Measurements from ENCODE around the gene EXOC6B.

GRCh38 chr2:72143441-72144273, 682.2 kb downstream of the EXOC6B start:
- TF ChIP-seq ZNF565 (CRISPR knock-in tag; conservative IDR thresholded peaks at IDR 0.05; ENCODE audit: low read depth) (no peak), GLIS3 (CRISPR knock-in tag; IDR thresholded peaks at IDR 0.05) (no peak), ZC3H10 (CRISPR knock-in tag; IDR thresholded peaks at IDR 0.05) (no peak), ZFP30 (CRISPR knock-in tag; IDR thresholded peaks at IDR 0.05) (no peak), BACH2 (CRISPR knock-in tag; IDR thresholded peaks at IDR 0.05; ENCODE audit: borderline replicate concordance) (no peak), PPARA (CRISPR knock-in tag; IDR thresholded peaks at IDR 0.05; ENCODE audit: borderline replicate concordance) (no peak), PATZ1 (CRISPR knock-in tag; IDR thresholded peaks at IDR 0.05; ENCODE audit: borderline replicate concordance) (no peak), ARNTL (CRISPR knock-in tag; IDR thresholded peaks at IDR 0.05; ENCODE audit: borderline replicate concordance, low read depth) (no peak)

Measured in SK-N-SH treated with all-trans-retinoic acid at 6 μM for 48 hours (cell line).